ENCODE results near the gene UNC45A.
"Not testable (repeated sequence)": the region's sequence is repeated elsewhere in the genome, so short reads cannot be mapped to it uniquely, and the experiment has no call there.

The UNC45A gene

DNA sequence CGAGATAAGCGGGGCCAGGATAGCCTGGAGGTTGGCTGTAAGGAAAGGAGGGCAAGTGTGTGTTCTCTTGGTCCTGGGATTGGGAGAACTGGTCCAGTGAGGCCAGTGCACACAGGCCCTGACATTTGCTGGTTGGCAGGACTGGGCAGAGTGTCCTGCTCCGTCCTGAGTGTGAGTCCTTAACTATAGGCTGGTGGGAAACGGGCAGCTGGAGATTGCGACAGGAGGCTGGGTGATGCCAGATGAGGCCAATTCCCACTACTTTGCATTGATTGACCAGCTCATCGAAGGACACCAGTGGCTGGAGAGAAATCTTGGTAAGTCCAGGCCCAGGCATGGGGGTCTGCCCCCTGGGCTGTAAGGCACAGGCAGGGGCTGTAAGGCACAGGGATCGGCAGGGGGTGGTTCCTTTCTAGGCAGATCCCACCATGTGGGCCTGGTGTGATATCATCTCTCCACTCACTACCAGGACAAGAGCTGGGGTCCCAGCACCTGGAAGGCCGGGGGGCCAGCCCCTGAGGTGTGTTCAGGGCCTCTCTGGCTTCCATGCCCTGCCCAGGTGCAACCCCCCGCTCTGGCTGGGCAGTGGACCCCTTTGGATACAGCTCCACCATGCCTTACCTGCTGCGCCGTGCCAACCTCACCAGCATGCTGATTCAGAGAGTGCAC is 28.8 kb upstream of the UNC45A start:
- Histone ChIP-seq H3K36me3 (ENCODE audit: control insufficient read depth, insufficient read depth, low read length) (peaks cover 8% of the 10 kb centered on the region), H3K9ac (ENCODE audit: low read depth, low read length) (no peak overlapping the region), H3K4me1 (ENCODE audit: control insufficient read depth, insufficient read depth, low read length) (peaks cover 4% of the 10 kb centered on the region), H3K27me3 (ENCODE audit: control insufficient read depth, insufficient read depth, low read length) (peaks cover 10% of the 10 kb centered on the region), H3K4me3 (ENCODE audit: low read depth, low read length) (no peak overlapping the region), H3K9me3 (ENCODE audit: control insufficient read depth, insufficient read depth, low read length) (no peaks in the 10 kb centered on the region)

GRCh38 chr15:90907051-90907660 is 27.9 kb upstream of the UNC45A start:
- no peak overlapping the region for H3K4me3 ChIP-seq (ENCODE audit: low read depth, low read length)
- H3K4me1 ChIP-seq (ENCODE audit: control insufficient read depth, insufficient read depth, low read length) = peaks cover 4% of the 10 kb centered on the region
- no peak overlapping the region for H3K9ac ChIP-seq (ENCODE audit: low read depth, low read length)
- H3K9me3 ChIP-seq (ENCODE audit: control insufficient read depth, insufficient read depth, low read length) = no peaks in the 10 kb centered on the region
- H3K27me3 ChIP-seq (ENCODE audit: control insufficient read depth, insufficient read depth, low read length) = peaks cover 10% of the 10 kb centered on the region
- H3K36me3 ChIP-seq (ENCODE audit: control insufficient read depth, insufficient read depth, low read length) = peaks cover 9% of the 10 kb centered on the region

DNA sequence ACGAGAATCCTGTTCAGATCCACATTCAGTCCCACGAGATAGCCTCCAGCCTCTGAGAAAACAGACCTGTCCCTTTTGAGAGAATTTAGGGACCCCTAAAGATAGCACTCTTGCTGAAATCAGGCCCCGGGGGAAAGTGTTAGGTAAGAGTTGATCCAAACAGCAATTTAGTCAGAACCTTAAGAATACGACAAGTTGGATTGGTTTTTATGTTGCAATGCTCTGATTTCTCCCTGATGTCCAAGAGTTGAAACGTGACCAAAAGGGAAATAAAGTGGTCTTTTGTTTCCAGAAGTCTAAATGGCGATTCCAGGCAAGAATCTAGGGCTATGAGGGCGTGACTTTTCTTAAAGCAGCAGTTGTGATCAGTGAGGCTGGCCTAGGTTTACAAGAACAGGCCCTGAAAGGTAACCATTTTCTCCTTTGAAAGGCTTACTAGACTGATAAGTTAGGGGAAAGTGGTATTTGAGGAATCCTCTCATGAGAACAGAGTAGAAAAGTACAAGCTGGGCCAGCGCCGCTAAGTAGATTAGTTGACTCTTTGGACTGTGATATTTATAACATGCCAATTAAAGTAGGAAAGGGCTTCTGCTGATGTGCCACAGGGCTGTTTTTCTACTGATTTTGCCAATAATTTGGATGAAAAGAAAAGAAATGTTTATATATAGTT is 27.1 kb upstream of the UNC45A start:
- no peak overlapping the region for H3K9ac ChIP-seq (ENCODE audit: low read depth, low read length)
- peaks cover 9% of the 10 kb centered on the region for H3K36me3 ChIP-seq (ENCODE audit: control insufficient read depth, insufficient read depth, low read length)
- H3K9me3 ChIP-seq (ENCODE audit: control insufficient read depth, insufficient read depth, low read length) = no peaks in the 10 kb centered on the region
- H3K4me3 ChIP-seq (ENCODE audit: low read depth, low read length) = no peak overlapping the region
- peaks cover 4% of the 10 kb centered on the region for H3K4me1 ChIP-seq (ENCODE audit: control insufficient read depth, insufficient read depth, low read length)
- H3K27me3 ChIP-seq (ENCODE audit: control insufficient read depth, insufficient read depth, low read length) = peaks cover 10% of the 10 kb centered on the region

- not testable (repeated sequence) for H3K4me1 ChIP-seq (ENCODE audit: control insufficient read depth, insufficient read depth, low read length); H3K9me3 ChIP-seq (ENCODE audit: control insufficient read depth, insufficient read depth, low read length); H3K27me3 ChIP-seq (ENCODE audit: control insufficient read depth, insufficient read depth, low read length); H3K4me3 ChIP-seq (ENCODE audit: low read depth, low read length); H3K9ac ChIP-seq (ENCODE audit: low read depth, low read length); H3K36me3 ChIP-seq (ENCODE audit: control insufficient read depth, insufficient read depth, low read length)
Observed at GRCh38 chr15:90909449-90909848, 25.6 kb upstream of the UNC45A start.

- H3K4me1 ChIP-seq (ENCODE audit: control insufficient read depth, insufficient read depth, low read length) = no peaks in the 10 kb centered on the region
- H3K36me3 ChIP-seq (ENCODE audit: control insufficient read depth, insufficient read depth, low read length) = peaks cover 9% of the 10 kb centered on the region
- no peak overlapping the region for H3K9ac ChIP-seq (ENCODE audit: low read depth, low read length)
- peaks cover under 1% of the 10 kb centered on the region for H3K27me3 ChIP-seq (ENCODE audit: control insufficient read depth, insufficient read depth, low read length)
- H3K9me3 ChIP-seq (ENCODE audit: control insufficient read depth, insufficient read depth, low read length) = no peaks in the 10 kb centered on the region
- no peak overlapping the region for H3K4me3 ChIP-seq (ENCODE audit: low read depth, low read length)
Observed at GRCh38 chr15:90909976-90910375, 25.1 kb upstream of the UNC45A start.

- Histone ChIP-seq H3K4me3 (ENCODE audit: low read depth, low read length) (no peak overlapping the region), H3K36me3 (ENCODE audit: control insufficient read depth, insufficient read depth, low read length) (peaks cover 6% of the 10 kb centered on the region), H3K9me3 (ENCODE audit: control insufficient read depth, insufficient read depth, low read length) (no peaks in the 10 kb centered on the region), H3K27me3 (ENCODE audit: control insufficient read depth, insufficient read depth, low read length) (no peaks in the 10 kb centered on the region), H3K9ac (ENCODE audit: low read depth, low read length) (no peak overlapping the region), H3K4me1 (ENCODE audit: control insufficient read depth, insufficient read depth, low read length) (no peaks in the 10 kb centered on the region)
Observed at GRCh38 chr15:90910441-90911301, 24.4 kb upstream of the UNC45A start.

DNA sequence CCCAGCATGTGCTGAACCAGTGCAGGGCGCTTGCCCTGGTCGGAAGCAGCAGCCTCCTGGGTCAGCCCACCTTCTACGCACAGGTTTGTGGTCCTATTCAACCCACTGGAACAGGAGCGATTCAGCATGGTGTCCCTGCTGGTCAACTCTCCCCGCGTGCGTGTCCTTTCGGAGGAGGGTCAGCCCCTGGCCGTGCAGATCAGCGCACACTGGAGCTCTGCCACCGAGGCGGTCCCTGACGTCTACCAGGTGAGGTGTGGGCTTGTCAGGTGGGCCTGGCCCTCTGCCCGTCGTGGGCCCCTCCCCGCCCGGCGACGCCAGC is 23.8 kb upstream of the UNC45A start:
- Histone ChIP-seq H3K4me1 (ENCODE audit: control insufficient read depth, insufficient read depth, low read length) (no peaks in the 10 kb centered on the region), H3K9ac (ENCODE audit: low read depth, low read length) (no peak overlapping the region), H3K9me3 (ENCODE audit: control insufficient read depth, insufficient read depth, low read length) (no peaks in the 10 kb centered on the region), H3K36me3 (ENCODE audit: control insufficient read depth, insufficient read depth, low read length) (peaks cover 5% of the 10 kb centered on the region), H3K4me3 (ENCODE audit: low read depth, low read length) (no peak overlapping the region), H3K27me3 (ENCODE audit: control insufficient read depth, insufficient read depth, low read length) (no peaks in the 10 kb centered on the region)

GRCh38 chr15:90911906-90912769 is 22.9 kb upstream of the UNC45A start:
- H3K4me3 ChIP-seq (ENCODE audit: low read depth, low read length) = no peak overlapping the region
- no peaks in the 10 kb centered on the region for H3K9me3 ChIP-seq (ENCODE audit: control insufficient read depth, insufficient read depth, low read length)
- H3K9ac ChIP-seq (ENCODE audit: low read depth, low read length) = no peak overlapping the region
- no peaks in the 10 kb centered on the region for H3K27me3 ChIP-seq (ENCODE audit: control insufficient read depth, insufficient read depth, low read length)
- peaks cover 5% of the 10 kb centered on the region for H3K36me3 ChIP-seq (ENCODE audit: control insufficient read depth, insufficient read depth, low read length)
- H3K4me1 ChIP-seq (ENCODE audit: control insufficient read depth, insufficient read depth, low read length) = no peaks in the 10 kb centered on the region

- H3K36me3 ChIP-seq (ENCODE audit: control insufficient read depth, insufficient read depth, low read length) = peaks cover 5% of the 10 kb centered on the region
- H3K4me3 ChIP-seq (ENCODE audit: low read depth, low read length) = no peak overlapping the region
- no peaks in the 10 kb centered on the region for H3K9me3 ChIP-seq (ENCODE audit: control insufficient read depth, insufficient read depth, low read length)
- no peak overlapping the region for H3K9ac ChIP-seq (ENCODE audit: low read depth, low read length)
- H3K4me1 ChIP-seq (ENCODE audit: control insufficient read depth, insufficient read depth, low read length) = no peaks in the 10 kb centered on the region
- no peaks in the 10 kb centered on the region for H3K27me3 ChIP-seq (ENCODE audit: control insufficient read depth, insufficient read depth, low read length)
Observed at GRCh38 chr15:90912770-90913075, 22.4 kb upstream of the UNC45A start.

DNA sequence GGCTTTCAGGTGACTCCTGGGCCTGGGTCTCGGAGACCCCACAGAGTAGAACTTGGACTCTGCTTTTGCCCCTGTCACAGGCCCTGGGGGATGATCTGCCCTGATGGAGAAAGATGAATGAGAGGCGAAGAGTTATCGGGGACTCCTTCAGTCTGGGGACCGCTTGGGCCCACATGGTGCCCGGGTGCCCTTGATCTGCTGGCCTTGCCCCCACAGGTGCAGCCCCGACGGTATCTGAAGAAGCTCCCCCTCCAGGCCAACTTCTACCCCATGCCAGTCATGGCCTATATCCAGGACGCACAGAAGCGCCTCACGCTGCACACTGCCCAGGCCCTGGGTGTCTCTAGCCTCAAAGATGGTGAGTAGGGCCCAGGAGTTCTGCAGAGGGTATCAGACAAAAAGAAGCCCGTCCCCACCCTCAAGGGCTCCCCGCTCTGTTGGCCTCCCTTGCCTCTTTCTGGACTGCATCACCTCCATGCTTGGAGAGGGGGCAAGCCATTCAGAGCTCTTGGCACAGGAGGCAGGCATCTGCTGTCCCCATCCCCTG is 21.6 kb upstream of the UNC45A start:
- Histone ChIP-seq H3K4me1 (ENCODE audit: control insufficient read depth, insufficient read depth, low read length) (no peaks in the 10 kb centered on the region), H3K9me3 (ENCODE audit: control insufficient read depth, insufficient read depth, low read length) (no peaks in the 10 kb centered on the region), H3K36me3 (ENCODE audit: control insufficient read depth, insufficient read depth, low read length) (peaks cover 5% of the 10 kb centered on the region), H3K9ac (ENCODE audit: low read depth, low read length) (no peak overlapping the region), H3K27me3 (ENCODE audit: control insufficient read depth, insufficient read depth, low read length) (no peaks in the 10 kb centered on the region), H3K4me3 (ENCODE audit: low read depth, low read length) (no peak overlapping the region)
